Activated naive CD4-positive, alpha-beta T cell (primary cell): ENCODE results near the gene AMMECR1L.
A peak's percentile ranks its signal among the peaks of the same experiment; 100 is the strongest.
"Not testable (repeated sequence)": the region's sequence is repeated elsewhere in the genome, so short reads cannot be mapped to it uniquely, and the experiment has no call there.

Source experiments
- DNase-seq, 4 experiments: peaks; one replicate each; lab custom pipeline; 2025; lab: John Stamatoyannopoulos, UW

Gene AMMECR1L

GRCh38 chr2:127887082-127887775 is 1.5 kb upstream of the AMMECR1L start:
- DNase-seq: no peak

GRCh38 chr2:127886593-127886935 is 808 bp upstream of the AMMECR1L start:
- DNase-seq: not testable (repeated sequence)

- peak in 1 of 4 experiments; percentile 22 for DNase-seq
These were observed 655 bp downstream of the AMMECR1L start for GRCh38 chr2:127884861-127885740.

GRCh38 chr2:127884436-127884835 is 1.3 kb downstream of the AMMECR1L start:
- DNase-seq: no peak

GRCh38 chr2:127879899-127880298 is 5.9 kb downstream of the AMMECR1L start:
- no peak for DNase-seq

GRCh38 chr2:127877626-127878025 is 8.1 kb downstream of the AMMECR1L start:
- DNase-seq: no peak

GRCh38 chr2:127877136-127877535 is 8.6 kb downstream of the AMMECR1L start:
- DNase-seq: no peak

GRCh38 chr2:127874378-127875269 is 11.1 kb downstream of the AMMECR1L start:
- DNase-seq: no peak

GRCh38 chr2:127873707-127874303 is 12.0 kb downstream of the AMMECR1L start:
- DNase-seq: no peak

GRCh38 chr2:127872354-127872753 is 13.4 kb downstream of the AMMECR1L start:
- no peak for DNase-seq

GRCh38 chr2:127865926-127866325 is 19.8 kb downstream of the AMMECR1L start:
- DNase-seq: no peak

GRCh38 chr2:127864877-127865276 is 20.9 kb downstream of the AMMECR1L start:
- no peak for DNase-seq

- DNase-seq: no peak
These were observed 23.5 kb downstream of the AMMECR1L start for GRCh38 chr2:127862228-127862627.

- DNase-seq: no peak
These were observed 25.6 kb downstream of the AMMECR1L start for GRCh38 chr2:127860130-127860529.

GRCh38 chr2:127859712-127860085 is 26.1 kb downstream of the AMMECR1L start:
- peak in 2 of 4 experiments; percentile 30 to 64 for DNase-seq

GRCh38 chr2:127857265-127857808 is 28.4 kb downstream of the AMMECR1L start:
- no peak for DNase-seq

- DNase-seq: no peak
These were observed 32.1 kb downstream of the AMMECR1L start for GRCh38 chr2:127853671-127854070.

GRCh38 chr2:127852388-127852787 is 33.4 kb downstream of the AMMECR1L start:
- DNase-seq: no peak

GRCh38 chr2:127847931-127848330 is 37.8 kb downstream of the AMMECR1L start:
- DNase-seq: no peak

- no peak for DNase-seq
These were observed 40.8 kb downstream of the AMMECR1L start for GRCh38 chr2:127844973-127845372.

- no peak for DNase-seq
These were observed 42.1 kb downstream of the AMMECR1L start for GRCh38 chr2:127843677-127844076.
